Right lobe of liver (tissue), 6 donors: ENCODE measurements around the gene PLCL2. TPM values are rescaled to one million over a fixed set of nuclear protein-coding genes. Genes with fewer than 3 reads are reported as not detected.

Experiments
- ATAC-seq, 4 donors: fragments of 200-7000 bp; cut with Tn5 transposase; one replicate each; pipeline ENCODE4 v1.9.1; 2020; ENCODE audit warnings: mild to moderate bottlenecking in 4 of 4, moderate library complexity in 4 of 4
- DNase-seq, 3 donors: peaks; one replicate each; pipeline ENCODE4 v3.0.0-alpha.2; 2020
- H3K27ac ChIP-seq, 3 donors: fragments of 200-600 bp; one replicate each; pipeline ENCODE4 v1.8.0; 2022
- H3K27me3 ChIP-seq, 2 donors: fragments of 200-600 bp; one replicate each; pipeline ENCODE4 v1.8.0; 2022
- H3K36me3 ChIP-seq, 4 donors: fragments of 200-600 bp; sonication (generic) in 1 of 4; one replicate each; pipeline versions ENCODE4 v1.5.1 to v1.8.0; 2017 to 2022; ENCODE audit warnings: control low read depth in 1 of 4
- H3K4me1 ChIP-seq, 4 donors: fragments of 200-600 bp; sonication (generic) in 1 of 4; one replicate each; pipeline versions ENCODE4 v1.5.1 to v1.8.0; 2017 to 2022; ENCODE audit warnings: control low read depth in 1 of 4
- H3K4me3 ChIP-seq, 3 donors: fragments of 200-600 bp; one replicate each; pipeline ENCODE4 v1.8.0; 2022
- H3K9me3 ChIP-seq, 4 donors: fragments of 200-600 bp; sonication (generic) in 1 of 4; one replicate each; pipeline versions ENCODE4 v1.5.1 to v1.8.0; 2017 to 2022; ENCODE audit warnings: control low read depth in 1 of 4
- POLR2A ChIP-seq: fragments of 450-650 bp; IDR thresholded peaks from one replicate; pipeline ENCODE4 v1.6.1; 2017; ENCODE audit warnings: antibody characterized with exemption, mild to moderate bottlenecking
- WGBS: methylation state at CpG from one replicate; pipeline ENCODE4 v1.1.6; 2018; ENCODE audit warnings: low coverage, low lambda C conversion rate; ENCODE audit not compliant: insufficient coverage; ENCODE audit errors: missing lambda C conversion rate; 5-methylcytosine and 5-hydroxymethylcytosine counted together
- intact Hi-C, 2 donors: fragments of 100-400 bp; cut with DNase I; formaldehyde crosslinking; loops; one replicate each; pipeline versions ENCODE4 v1.11.2 to v1.14.1; 2022
- total RNA-seq, 6 experiments: library from RNA; depleted of rRNA in 2 of 6; stranded (reverse); fragments of >200 nt in 2 of 6; fragmentation: NEBNext Ultra II Directional in 3 of 6; extraction: Animal tissue kit (Norgen Biotek cat#: 25700) in 3 of 6; gene quantifications; one replicate each; pipeline versions ENCODE4 v1.1.0 to v1.2.4, GENCODE V29; 2016 to 2023
- TF ChIP-seq, protein P1 (sequence below), 4 donors: fragments of 200-600 bp in 3 of 4; fragments of 450-650 bp in 1 of 4; IDR thresholded peaks; one replicate each; pipeline versions ENCODE4 v1.5.1 to v1.8.0; 2016 to 2022; ENCODE audit warnings: antibody characterized with exemption in 4 of 4, mild to moderate bottlenecking in 2 of 4
- donor health status: DM: no; HTN: yes; CAD: no.
- donor health status: DM: no; HTN: no; CAD: no.
- donor health status: DM: no; HTN: no; CAD: no.
- donor health status: DM: no; HTN: yes; CAD: no.
- donor health status: DM: no; HTN: yes; CAD: no.

Gene PLCL2
- total RNA-seq, 6 experiments from 2014 or later: 4.6 to 8.2 (median 6.9) TPM

DNA sequence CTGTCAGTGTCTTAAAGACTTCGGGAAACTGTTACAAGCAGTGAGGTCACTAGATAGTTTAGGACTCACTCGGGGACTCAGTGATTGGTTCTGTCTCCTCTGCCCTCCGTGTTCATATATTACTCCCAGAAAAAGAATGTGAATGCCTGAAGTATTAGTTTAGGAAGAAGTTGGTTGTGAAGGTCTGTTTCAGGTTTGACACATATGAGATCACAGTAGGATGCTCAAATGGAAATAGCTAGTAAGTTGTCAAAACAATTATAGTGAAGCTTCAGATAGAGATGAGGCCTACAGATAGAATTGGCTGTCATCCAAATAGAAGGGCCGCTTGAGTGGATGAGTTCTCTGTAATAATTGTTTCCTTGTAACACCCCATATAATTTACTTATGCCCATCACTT is 172.6 kb downstream of the PLCL2 start:
- Histone ChIP-seq H3K27ac (no peak overlapping the region), H3K27me3 (no peaks in the 10 kb centered on the region), H3K4me3 (no peak overlapping the region), H3K36me3 (no peaks in the 10 kb centered on the region), H3K4me1 (no peaks in the 10 kb centered on the region), H3K9me3 (no peaks in the 10 kb centered on the region)
- TF ChIP-seq POLR2A: no peak
- intact Hi-C loops: no loop called here
- ATAC-seq: no peak
- no peak for DNase-seq
- 83% methylated on average over 4 of the region's 4 CpGs for WGBS

DNA sequence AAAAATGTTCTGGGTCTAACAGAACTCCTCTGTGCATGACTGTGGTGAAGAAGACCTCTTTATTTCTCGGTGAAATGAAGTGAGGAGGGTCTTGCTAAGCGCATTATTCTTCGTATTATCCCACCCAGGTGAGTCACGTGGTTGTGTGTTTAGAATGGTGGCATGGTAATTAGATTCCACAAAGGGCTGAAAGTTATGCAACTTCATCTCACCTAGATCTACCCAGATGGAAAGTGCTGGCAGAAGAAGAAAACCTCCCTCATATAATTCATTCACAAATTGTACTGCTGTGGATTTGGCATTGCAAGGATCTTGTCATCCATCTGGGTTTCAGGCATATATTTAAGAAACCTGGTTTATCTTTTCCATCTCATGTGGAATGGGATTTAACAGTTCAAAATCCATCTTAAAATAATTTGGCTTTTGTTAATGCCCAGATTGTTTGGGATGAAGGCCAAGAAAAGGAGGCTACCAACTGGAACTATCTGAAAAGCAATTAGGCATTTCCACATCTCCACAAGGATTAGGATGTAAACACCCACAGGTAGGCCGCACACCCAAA is 175.3 kb downstream of the PLCL2 start:
- intact Hi-C loops: no loop called here
- Histone ChIP-seq H3K27me3 (no peaks in the 10 kb centered on the region), H3K9me3 (no peaks in the 10 kb centered on the region), H3K36me3 (no peaks in the 10 kb centered on the region), H3K4me3 (no peak overlapping the region), H3K4me1 (no peaks in the 10 kb centered on the region), H3K27ac (no peak overlapping the region)
- DNase-seq (no peak), ATAC-seq (no peak)
- WGBS: 92% methylated on average over 4 of the region's 5 CpGs
- TF ChIP-seq, protein P1, sequence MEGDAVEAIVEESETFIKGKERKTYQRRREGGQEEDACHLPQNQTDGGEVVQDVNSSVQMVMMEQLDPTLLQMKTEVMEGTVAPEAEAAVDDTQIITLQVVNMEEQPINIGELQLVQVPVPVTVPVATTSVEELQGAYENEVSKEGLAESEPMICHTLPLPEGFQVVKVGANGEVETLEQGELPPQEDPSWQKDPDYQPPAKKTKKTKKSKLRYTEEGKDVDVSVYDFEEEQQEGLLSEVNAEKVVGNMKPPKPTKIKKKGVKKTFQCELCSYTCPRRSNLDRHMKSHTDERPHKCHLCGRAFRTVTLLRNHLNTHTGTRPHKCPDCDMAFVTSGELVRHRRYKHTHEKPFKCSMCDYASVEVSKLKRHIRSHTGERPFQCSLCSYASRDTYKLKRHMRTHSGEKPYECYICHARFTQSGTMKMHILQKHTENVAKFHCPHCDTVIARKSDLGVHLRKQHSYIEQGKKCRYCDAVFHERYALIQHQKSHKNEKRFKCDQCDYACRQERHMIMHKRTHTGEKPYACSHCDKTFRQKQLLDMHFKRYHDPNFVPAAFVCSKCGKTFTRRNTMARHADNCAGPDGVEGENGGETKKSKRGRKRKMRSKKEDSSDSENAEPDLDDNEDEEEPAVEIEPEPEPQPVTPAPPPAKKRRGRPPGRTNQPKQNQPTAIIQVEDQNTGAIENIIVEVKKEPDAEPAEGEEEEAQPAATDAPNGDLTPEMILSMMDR (IDR thresholded peaks at IDR 0.05): no peak
- no peak for TF ChIP-seq POLR2A

- Histone ChIP-seq H3K4me3 (no peak overlapping the region), H3K27me3 (no peaks in the 10 kb centered on the region), H3K9me3 (no peaks in the 10 kb centered on the region), H3K4me1 (no peaks in the 10 kb centered on the region), H3K27ac (no peak overlapping the region), H3K36me3 (no peaks in the 10 kb centered on the region)
- no peak for TF ChIP-seq POLR2A
- TF ChIP-seq, protein P1 (IDR thresholded peaks at IDR 0.05): no peak
- no peak for DNase-seq
- WGBS: 90% methylated on average over 3 of the region's 3 CpGs
- ATAC-seq: no peak
- intact Hi-C loops: no loop called here
Measured at GRCh38 chr3:17061005-17061404, 176.2 kb downstream of the PLCL2 start.

DNA sequence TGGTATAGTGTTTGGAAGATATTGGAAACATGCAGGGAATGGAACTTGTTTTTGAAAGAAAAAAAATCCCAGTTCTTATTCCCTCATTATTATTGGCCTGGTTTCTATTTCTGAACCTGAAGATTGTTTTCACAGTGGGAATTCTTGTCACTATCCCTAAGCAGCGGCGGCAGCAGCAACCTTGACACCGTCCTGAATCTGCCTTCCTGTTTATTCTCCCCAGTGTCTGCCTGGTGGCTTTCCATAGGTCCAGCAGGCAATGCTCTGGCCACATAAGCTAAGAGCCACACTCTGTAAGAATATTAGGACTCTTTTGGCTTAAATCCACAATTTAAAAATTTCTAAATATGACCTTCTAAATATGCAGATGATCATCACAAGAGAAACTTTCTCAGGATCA is 178.0 kb downstream of the PLCL2 start:
- 69% methylated on average over 3 of the region's 3 CpGs for WGBS
- Histone ChIP-seq H3K9me3 (no peaks in the 10 kb centered on the region), H3K4me3 (no peak overlapping the region), H3K4me1 (no peaks in the 10 kb centered on the region), H3K36me3 (no peaks in the 10 kb centered on the region), H3K27ac (no peak overlapping the region), H3K27me3 (no peaks in the 10 kb centered on the region)
- DNase-seq (no peak), ATAC-seq (peak in 3 of 4 donors; percentile 33 to 78 (median 61))
- intact Hi-C loops: no loop called here
- TF ChIP-seq, protein P1 (IDR thresholded peaks at IDR 0.05): no peak
- TF ChIP-seq POLR2A: no peak

DNA sequence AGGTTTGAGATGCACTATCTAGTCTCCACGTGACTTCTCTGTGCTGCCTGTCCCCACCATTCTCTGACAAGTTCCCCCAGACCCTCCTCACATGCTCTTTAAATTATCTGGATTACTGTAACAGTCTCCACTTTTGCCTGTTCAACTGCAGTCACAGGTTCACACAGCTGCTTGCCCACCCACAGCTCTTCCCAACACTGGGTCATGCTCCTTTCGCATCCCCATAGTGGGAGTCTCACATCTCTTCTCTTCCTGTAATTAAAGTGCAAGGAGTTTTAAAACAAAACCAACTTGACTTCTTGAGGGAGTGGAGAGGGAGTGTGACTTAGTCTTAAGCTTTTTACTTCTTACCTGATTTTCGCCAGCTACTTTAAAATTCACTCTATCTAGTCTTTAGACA is 178.8 kb downstream of the PLCL2 start:
- DNase-seq (no peak), ATAC-seq (no peak)
- Histone ChIP-seq H3K9me3 (no peaks in the 10 kb centered on the region), H3K4me1 (no peaks in the 10 kb centered on the region), H3K4me3 (no peak overlapping the region), H3K36me3 (peaks cover 0 to 3% (median 0%) of the 10 kb centered on the region in 4 donors), H3K27ac (no peak overlapping the region), H3K27me3 (no peaks in the 10 kb centered on the region)
- 96% methylated on average over 3 of the region's 3 CpGs for whole genome bisulfite sequencing
- TF ChIP-seq, protein P1 (IDR thresholded peaks at IDR 0.05): no peak
- TF ChIP-seq POLR2A: no peak
- intact Hi-C loops: no loop called here
